Upper lobe of right lung (tissue), 1 donor: ENCODE data around the gene RPS6KL1. TPM values are rescaled to one million over a fixed set of nuclear protein-coding genes. Genes with fewer than 3 reads are reported as not detected.

ENCODE experiments used
- ATAC-seq: fragments of 200-7000 bp; cut with Tn5 transposase; one replicate; pipeline ENCODE4 v1.9.1; 2020; ENCODE audit warnings: mild to moderate bottlenecking, moderate library complexity
- DNase-seq: peaks from one replicate; pipeline ENCODE4 v3.0.0-alpha.2; 2020
- H3K27ac ChIP-seq: fragments of 200-600 bp; one replicate; pipeline ENCODE4 v1.8.0; 2022
- H3K27me3 ChIP-seq: fragments of 200-600 bp; one replicate; pipeline ENCODE4 v1.8.0; 2022; ENCODE audit warnings: mild to moderate bottlenecking
- H3K36me3 ChIP-seq: fragments of 200-600 bp; one replicate; pipeline ENCODE4 v1.8.0; 2022
- H3K4me1 ChIP-seq: fragments of 200-600 bp; one replicate; pipeline ENCODE4 v1.8.0; 2022
- H3K4me3 ChIP-seq: fragments of 200-600 bp; one replicate; pipeline ENCODE4 v1.8.0; 2022; ENCODE audit warnings: mild to moderate bottlenecking
- H3K9me3 ChIP-seq: fragments of 200-600 bp; one replicate; pipeline ENCODE4 v1.8.0; 2022
- intact Hi-C: fragments of 100-400 bp; cut with DNase I; formaldehyde crosslinking; loops from one replicate; pipeline ENCODE4 v1.11.0; 2022
- total RNA-seq: library from RNA; stranded (reverse); fragmentation: NEBNext Ultra II Directional; extraction: Animal tissue kit (Norgen Biotek cat#: 25700); gene quantifications from one replicate; pipeline ENCODE4 v1.2.1, GENCODE V29; 2021
- TF ChIP-seq, protein P1 (sequence below): fragments of 200-600 bp; IDR thresholded peaks from one replicate; pipeline ENCODE4 v1.8.0; 2022; ENCODE audit warnings: antibody characterized with exemption
- donor health status: DM: no; HTN: yes; CAD: no; lungs with severe emphysema.

Gene RPS6KL1
- total RNA-seq, 1 donor from 2014 or later = 5.1 TPM

DNA sequence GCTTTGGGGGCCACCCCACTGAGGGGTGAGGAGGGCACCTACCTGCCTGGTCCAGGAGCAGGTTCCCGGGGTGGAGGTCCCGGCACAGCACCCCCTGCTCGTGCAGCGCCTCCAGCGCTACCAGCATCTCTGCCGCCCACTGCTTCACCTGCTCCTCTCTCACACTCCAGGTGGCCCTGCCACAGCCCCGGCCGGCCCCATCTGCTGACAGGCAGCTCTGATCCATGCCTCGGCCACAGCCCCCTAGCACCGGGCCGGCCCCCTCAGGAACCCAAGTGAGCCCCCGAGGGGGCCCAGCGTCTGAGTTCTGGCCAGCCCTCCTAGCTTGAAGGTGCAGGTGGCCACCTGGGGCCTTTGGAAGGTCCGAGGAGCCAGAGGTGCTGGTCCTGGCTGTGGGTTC lies 13.6 kb downstream of the RPS6KL1 start:
- intact Hi-C loops = no loop called here
- ATAC-seq (no peak), DNase-seq (no peak)
- Histone ChIP-seq H3K4me1 (peaks cover 19% of the 10 kb centered on the region), H3K9me3 (no peaks in the 10 kb centered on the region), H3K36me3 (peaks cover 5% of the 10 kb centered on the region), H3K27me3 (no peaks in the 10 kb centered on the region), H3K4me3 (no peak overlapping the region), H3K27ac (no peak overlapping the region)
- TF ChIP-seq, protein P1, sequence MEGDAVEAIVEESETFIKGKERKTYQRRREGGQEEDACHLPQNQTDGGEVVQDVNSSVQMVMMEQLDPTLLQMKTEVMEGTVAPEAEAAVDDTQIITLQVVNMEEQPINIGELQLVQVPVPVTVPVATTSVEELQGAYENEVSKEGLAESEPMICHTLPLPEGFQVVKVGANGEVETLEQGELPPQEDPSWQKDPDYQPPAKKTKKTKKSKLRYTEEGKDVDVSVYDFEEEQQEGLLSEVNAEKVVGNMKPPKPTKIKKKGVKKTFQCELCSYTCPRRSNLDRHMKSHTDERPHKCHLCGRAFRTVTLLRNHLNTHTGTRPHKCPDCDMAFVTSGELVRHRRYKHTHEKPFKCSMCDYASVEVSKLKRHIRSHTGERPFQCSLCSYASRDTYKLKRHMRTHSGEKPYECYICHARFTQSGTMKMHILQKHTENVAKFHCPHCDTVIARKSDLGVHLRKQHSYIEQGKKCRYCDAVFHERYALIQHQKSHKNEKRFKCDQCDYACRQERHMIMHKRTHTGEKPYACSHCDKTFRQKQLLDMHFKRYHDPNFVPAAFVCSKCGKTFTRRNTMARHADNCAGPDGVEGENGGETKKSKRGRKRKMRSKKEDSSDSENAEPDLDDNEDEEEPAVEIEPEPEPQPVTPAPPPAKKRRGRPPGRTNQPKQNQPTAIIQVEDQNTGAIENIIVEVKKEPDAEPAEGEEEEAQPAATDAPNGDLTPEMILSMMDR = no peak

DNA sequence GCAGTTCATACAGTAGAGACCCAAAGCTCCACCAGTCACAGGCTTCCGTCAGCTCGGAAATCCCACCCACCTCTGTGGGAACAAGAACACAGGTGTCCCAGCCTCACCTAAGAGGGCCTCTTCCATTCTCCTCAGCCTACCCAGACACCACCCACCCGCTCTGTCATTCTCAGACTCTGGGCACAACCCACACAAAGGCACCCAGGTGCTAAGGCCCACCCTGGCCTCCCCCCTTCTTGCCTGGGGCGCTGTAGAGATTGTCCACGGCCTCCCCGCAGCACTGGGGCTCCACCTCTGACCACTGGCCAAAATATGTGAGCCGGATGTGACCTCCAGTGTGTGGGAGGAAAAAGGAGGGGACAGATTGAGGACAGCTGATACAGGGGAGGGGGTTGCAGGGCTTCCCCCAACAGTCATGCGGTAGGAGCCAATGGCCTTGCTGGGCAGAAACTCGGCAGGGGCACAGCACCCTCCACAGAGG lies 14.2 kb downstream of the RPS6KL1 start:
- no peak overlapping the region for H3K4me3 ChIP-seq
- peaks cover 15% of the 10 kb centered on the region for H3K4me1 ChIP-seq

DNA sequence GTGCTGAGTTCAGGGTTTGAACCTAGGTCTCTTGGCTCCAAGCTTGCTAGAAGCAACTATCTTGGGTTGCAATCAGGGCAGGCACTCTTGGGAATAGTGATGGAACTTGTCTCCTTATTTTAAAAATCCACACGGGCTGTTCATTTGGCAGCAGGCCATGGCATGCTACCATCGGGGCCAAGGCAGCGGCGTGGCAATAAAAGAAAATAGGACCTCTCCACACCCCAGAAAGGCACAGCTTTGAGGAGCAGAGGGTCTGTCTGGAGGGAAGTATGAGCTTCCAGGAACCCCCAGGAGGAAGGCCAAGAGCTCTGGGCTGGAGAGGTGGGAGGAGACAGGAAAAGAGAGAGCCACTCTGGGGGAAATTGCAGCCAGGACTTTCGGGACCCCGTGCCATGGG lies 15.3 kb downstream of the RPS6KL1 start:
- DNase-seq (no peak), ATAC-seq (no peak)
- Histone ChIP-seq H3K4me1 (peaks cover 15% of the 10 kb centered on the region), H3K27ac (no peak overlapping the region), H3K9me3 (no peaks in the 10 kb centered on the region), H3K4me3 (no peak overlapping the region), H3K27me3 (no peaks in the 10 kb centered on the region), H3K36me3 (peaks cover 20% of the 10 kb centered on the region)
- intact Hi-C loops = no loop called here
- TF ChIP-seq, protein P1 = no peak

More for the DNA sequence above, 14.2 kb downstream of the RPS6KL1 start:
- ATAC-seq (no peak), DNase-seq (no peak)
- intact Hi-C loops = no loop called here
- H3K27me3 ChIP-seq = no peaks in the 10 kb centered on the region
- H3K36me3 ChIP-seq = peaks cover 8% of the 10 kb centered on the region
- H3K9me3 ChIP-seq = no peaks in the 10 kb centered on the region
- TF ChIP-seq, protein P1 = no peak
- no peak overlapping the region for H3K27ac ChIP-seq

DNA sequence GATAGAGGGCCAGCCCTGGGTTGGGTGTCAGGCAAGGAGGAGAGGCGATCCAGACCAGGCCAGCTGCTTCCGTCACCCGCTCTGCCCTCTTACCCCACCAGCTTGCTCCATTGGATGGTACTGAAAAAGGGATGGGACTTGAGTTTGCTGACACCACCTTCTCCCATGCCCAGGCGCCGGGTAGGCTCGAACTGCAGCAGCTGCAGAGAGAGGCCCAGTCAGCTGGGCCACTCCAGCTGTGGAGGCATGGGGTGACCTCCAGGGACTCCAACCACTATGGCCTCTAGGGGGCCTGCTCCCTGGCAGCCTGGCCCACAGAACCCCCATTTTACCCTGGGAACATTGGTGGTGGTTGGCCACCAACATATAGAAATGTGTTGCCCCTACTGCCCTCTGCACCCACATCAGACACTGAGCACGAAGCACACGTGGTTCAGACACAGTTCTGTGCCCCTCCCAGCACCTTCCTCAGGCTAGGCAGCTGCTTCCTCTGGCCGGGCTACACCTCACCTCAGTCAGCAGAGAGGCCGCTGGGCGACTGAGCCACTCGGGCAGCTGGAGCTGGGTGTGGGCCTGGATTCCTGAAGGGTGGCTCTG lies 16.0 kb downstream of the RPS6KL1 start:
- H3K27me3 ChIP-seq = no peaks in the 10 kb centered on the region
- no peaks in the 10 kb centered on the region for H3K9me3 ChIP-seq
- peaks cover 15% of the 10 kb centered on the region for H3K4me1 ChIP-seq
- peaks cover 27% of the 10 kb centered on the region for H3K36me3 ChIP-seq
- no peak overlapping the region for H3K4me3 ChIP-seq
- no peak for DNase-seq
- TF ChIP-seq, protein P1 = no peak
- no peak overlapping the region for H3K27ac ChIP-seq
- ATAC-seq = peak; percentile 5
- intact Hi-C loops = no loop called here

DNA sequence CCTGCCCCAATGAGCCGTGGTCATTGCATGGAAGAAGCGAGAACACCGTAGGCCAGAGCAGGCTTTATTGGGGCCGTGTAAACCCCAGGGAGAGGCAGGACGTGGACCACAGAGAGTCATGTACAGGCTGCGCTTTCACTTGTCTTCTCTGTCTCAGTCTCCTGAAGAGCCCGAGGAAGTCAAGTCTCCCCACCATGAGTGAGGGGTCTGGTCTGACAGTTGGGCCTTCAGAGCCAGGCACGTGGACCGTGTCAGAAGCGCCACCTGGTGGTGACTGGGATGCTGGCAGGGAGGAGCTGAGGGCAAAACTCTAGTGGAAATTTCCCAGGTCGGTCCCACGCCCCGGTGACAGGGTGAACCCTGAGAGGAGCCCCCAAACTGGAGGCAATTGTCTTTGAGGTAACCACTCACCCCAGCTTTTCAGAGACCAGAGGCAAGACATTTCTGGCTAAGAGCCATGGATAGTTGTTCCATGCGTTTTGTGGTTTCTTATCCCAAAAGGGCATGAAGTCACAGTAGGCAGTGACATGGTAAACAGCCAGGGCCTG lies 17.4 kb downstream of the RPS6KL1 start:
- Histone ChIP-seq H3K4me1 (peaks cover 15% of the 10 kb centered on the region), H3K9me3 (no peaks in the 10 kb centered on the region), H3K4me3 (no peak overlapping the region), H3K27ac (no peak overlapping the region), H3K27me3 (no peaks in the 10 kb centered on the region), H3K36me3 (peaks cover 41% of the 10 kb centered on the region)
- intact Hi-C loops = no loop called here
- ATAC-seq (peak; percentile 72), DNase-seq (peak; percentile 84)
- TF ChIP-seq, protein P1 = peak; percentile 95
